ENCODE measurements around the gene RAPGEF3.
A peak's percentile ranks its signal among the peaks of the same experiment; 100 is the strongest.

Gene RAPGEF3

GRCh38 chr12:47753021-47754001 is 5.4 kb downstream of the RAPGEF3 start:
- no peak overlapping the region for H3K9ac ChIP-seq (ENCODE audit: insufficient read length, low read depth)
- DNase-seq (ENCODE audit: low read depth, low spot score): peak; percentile 59
- H3K9me3 ChIP-seq (ENCODE audit: insufficient read depth, low read length): no peaks in the 10 kb centered on the region
- H3K27me3 ChIP-seq (ENCODE audit: insufficient read depth, insufficient read length): peaks cover 13% of the 10 kb centered on the region
- H3K4me1 ChIP-seq (ENCODE audit: insufficient read depth, insufficient read length): peaks cover 18% of the 10 kb centered on the region
- H3K4me3 ChIP-seq (ENCODE audit: insufficient read length, low read depth): no peak overlapping the region
- TF ChIP-seq ZNF274 (IDR thresholded peaks at IDR 0.05; ENCODE audit: low read depth, low read length): no peak
- no peak for TF ChIP-seq SUZ12 (IDR thresholded peaks at IDR 0.05; ENCODE audit: extremely low read depth, insufficient read depth, insufficient read length)
- no peak for TF ChIP-seq YY1 (IDR thresholded peaks at IDR 0.05; ENCODE audit: insufficient read depth, insufficient read length)
- no peaks in the 10 kb centered on the region for H3K36me3 ChIP-seq (ENCODE audit: insufficient read depth, insufficient read length, low read length)

- Histone ChIP-seq H3K36me3 (ENCODE audit: insufficient read depth, insufficient read length, low read length) (no peaks in the 10 kb centered on the region), H3K9ac (ENCODE audit: insufficient read length, low read depth) (no peak overlapping the region), H3K4me1 (ENCODE audit: insufficient read depth, insufficient read length) (peaks cover 11% of the 10 kb centered on the region), H3K9me3 (ENCODE audit: insufficient read depth, low read length) (no peaks in the 10 kb centered on the region), H3K27me3 (ENCODE audit: insufficient read depth, insufficient read length) (peaks cover 6% of the 10 kb centered on the region), H3K4me3 (ENCODE audit: insufficient read length, low read depth) (no peak overlapping the region)
- no peak for DNase-seq (ENCODE audit: low read depth, low spot score)
- TF ChIP-seq ZNF274 (IDR thresholded peaks at IDR 0.05; ENCODE audit: low read depth, low read length): no peak
- TF ChIP-seq SUZ12 (IDR thresholded peaks at IDR 0.05; ENCODE audit: extremely low read depth, insufficient read depth, insufficient read length): no peak
- no peak for TF ChIP-seq YY1 (IDR thresholded peaks at IDR 0.05; ENCODE audit: insufficient read depth, insufficient read length)
Measured at GRCh38 chr12:47752552-47752951, 6.1 kb downstream of the RAPGEF3 start.

DNA sequence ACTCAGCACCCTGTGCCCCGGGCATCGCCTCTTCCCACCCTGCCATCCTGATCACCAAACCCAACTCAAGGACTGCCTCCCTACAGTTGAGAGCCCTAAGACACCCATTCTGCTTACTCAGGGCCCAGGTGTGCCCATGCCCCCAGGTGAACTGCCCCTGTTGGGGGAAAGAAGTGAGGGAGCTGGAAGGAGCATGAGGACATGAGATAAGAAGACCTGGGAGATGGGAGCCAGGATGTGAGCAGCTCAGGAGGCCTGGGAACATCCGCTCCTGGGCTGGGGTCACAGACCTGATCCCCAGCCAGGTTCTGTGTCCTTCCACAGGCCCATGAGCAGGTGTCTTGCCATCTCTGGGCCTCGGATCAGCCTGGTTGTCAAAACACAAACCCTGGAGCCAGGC is 6.6 kb downstream of the RAPGEF3 start:
- no peak for TF ChIP-seq YY1 (IDR thresholded peaks at IDR 0.05; ENCODE audit: insufficient read depth, insufficient read length)
- TF ChIP-seq ZNF274 (IDR thresholded peaks at IDR 0.05; ENCODE audit: low read depth, low read length): no peak
- no peak for TF ChIP-seq SUZ12 (IDR thresholded peaks at IDR 0.05; ENCODE audit: extremely low read depth, insufficient read depth, insufficient read length)

DNA sequence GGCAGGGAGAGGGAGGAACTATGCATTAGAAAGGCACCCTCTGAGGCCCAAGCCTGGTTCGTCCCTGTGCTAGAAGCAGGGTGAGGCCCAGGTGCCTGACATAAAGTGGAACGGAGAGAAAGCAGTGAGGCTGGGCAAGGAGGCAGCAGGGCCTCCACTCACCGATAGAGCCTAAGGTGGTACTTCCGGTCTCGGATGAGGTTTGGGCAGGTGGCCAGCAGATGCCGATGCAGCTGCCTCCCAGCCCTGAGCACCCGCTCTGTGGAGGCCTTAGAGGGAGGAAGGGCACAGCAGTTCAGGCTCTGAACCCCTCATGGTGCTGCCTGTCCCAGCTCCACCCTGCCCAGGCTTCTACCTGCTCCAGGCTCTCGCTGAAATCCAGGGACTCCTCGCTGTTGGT is 7.1 kb downstream of the RAPGEF3 start:
- Histone ChIP-seq H3K36me3 (ENCODE audit: insufficient read depth, insufficient read length, low read length) (no peaks in the 10 kb centered on the region), H3K4me1 (ENCODE audit: insufficient read depth, insufficient read length) (peaks cover 10% of the 10 kb centered on the region), H3K4me3 (ENCODE audit: insufficient read length, low read depth) (no peak overlapping the region), H3K9me3 (ENCODE audit: insufficient read depth, low read length) (no peaks in the 10 kb centered on the region), H3K9ac (ENCODE audit: insufficient read length, low read depth) (no peak overlapping the region), H3K27me3 (ENCODE audit: insufficient read depth, insufficient read length) (no peaks in the 10 kb centered on the region)
- no peak for DNase-seq (ENCODE audit: low read depth, low spot score)
- TF ChIP-seq SUZ12 (IDR thresholded peaks at IDR 0.05; ENCODE audit: extremely low read depth, insufficient read depth, insufficient read length) (no peak), YY1 (IDR thresholded peaks at IDR 0.05; ENCODE audit: insufficient read depth, insufficient read length) (no peak), ZNF274 (IDR thresholded peaks at IDR 0.05; ENCODE audit: low read depth, low read length) (no peak)

More for the DNA sequence above, 6.6 kb downstream of the RAPGEF3 start:
- DNase-seq (ENCODE audit: low read depth, low spot score): no peak
- peaks cover 2% of the 10 kb centered on the region for H3K27me3 ChIP-seq (ENCODE audit: insufficient read depth, insufficient read length)
- peaks cover 10% of the 10 kb centered on the region for H3K4me1 ChIP-seq (ENCODE audit: insufficient read depth, insufficient read length)
- H3K36me3 ChIP-seq (ENCODE audit: insufficient read depth, insufficient read length, low read length): no peaks in the 10 kb centered on the region
- H3K4me3 ChIP-seq (ENCODE audit: insufficient read length, low read depth): no peak overlapping the region
- H3K9ac ChIP-seq (ENCODE audit: insufficient read length, low read depth): no peak overlapping the region
- no peaks in the 10 kb centered on the region for H3K9me3 ChIP-seq (ENCODE audit: insufficient read depth, low read length)

DNA sequence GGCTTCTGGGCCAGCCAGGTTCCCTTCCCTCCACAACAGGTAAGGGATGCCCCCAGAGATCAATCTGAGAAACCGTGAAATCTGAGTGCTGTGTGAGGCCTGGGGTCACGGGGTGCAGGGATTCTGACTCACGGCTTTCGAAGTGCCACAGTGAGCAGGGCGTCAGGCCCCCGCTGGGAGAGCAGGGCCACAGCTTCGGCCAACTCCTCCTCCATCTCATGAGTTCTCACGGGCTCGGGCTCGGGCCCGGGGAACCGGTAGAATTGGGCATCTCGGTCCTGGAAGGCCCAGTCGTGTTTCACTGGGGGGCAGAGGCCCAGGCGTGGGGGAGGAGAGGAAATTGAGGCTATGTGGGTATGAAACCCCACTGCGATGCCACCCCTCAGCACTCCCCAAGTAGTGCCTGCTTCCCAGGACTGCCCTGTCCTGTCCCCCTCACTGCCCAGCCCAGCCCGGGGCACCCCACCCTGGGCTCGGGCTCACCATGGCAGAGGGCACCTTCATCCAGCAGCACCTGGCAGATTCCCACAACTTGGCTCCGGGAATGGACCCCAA is 7.7 kb downstream of the RAPGEF3 start:
- Histone ChIP-seq H3K4me3 (ENCODE audit: insufficient read length, low read depth) (no peak overlapping the region), H3K9me3 (ENCODE audit: insufficient read depth, low read length) (no peaks in the 10 kb centered on the region), H3K36me3 (ENCODE audit: insufficient read depth, insufficient read length, low read length) (no peaks in the 10 kb centered on the region), H3K27me3 (ENCODE audit: insufficient read depth, insufficient read length) (no peaks in the 10 kb centered on the region), H3K4me1 (ENCODE audit: insufficient read depth, insufficient read length) (peaks cover 7% of the 10 kb centered on the region), H3K9ac (ENCODE audit: insufficient read length, low read depth) (no peak overlapping the region)
- TF ChIP-seq SUZ12 (IDR thresholded peaks at IDR 0.05; ENCODE audit: extremely low read depth, insufficient read depth, insufficient read length) (no peak), YY1 (IDR thresholded peaks at IDR 0.05; ENCODE audit: insufficient read depth, insufficient read length) (no peak), ZNF274 (IDR thresholded peaks at IDR 0.05; ENCODE audit: low read depth, low read length) (no peak)
- no peak for DNase-seq (ENCODE audit: low read depth, low spot score)

DNA sequence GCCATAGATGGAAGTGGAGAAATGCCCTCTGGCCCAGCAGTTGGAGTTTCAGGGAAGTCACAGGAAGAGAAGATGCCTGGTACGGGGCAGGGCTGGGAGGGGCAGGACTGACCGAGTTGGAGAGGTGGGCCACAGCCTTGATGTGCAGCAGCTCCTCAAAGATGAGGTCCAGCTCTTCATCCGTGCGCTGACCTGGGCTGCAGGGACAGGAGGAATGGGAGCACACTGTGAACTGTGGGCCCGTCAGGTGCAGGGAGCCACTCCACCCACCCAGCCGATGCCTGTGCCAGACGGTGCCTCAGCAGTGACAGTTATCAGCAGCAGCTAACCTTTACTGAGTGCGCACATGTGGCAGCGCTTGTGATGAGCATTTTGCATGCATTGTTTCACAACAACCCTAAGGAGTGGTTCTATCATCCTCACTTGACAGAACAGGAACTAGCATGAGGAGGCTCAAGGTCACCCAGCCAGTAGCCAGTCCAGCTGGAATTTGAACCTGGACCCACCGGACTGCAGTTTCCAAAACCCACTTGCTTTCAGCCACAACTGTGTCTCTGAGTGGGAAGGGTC is 8.4 kb downstream of the RAPGEF3 start:
- Histone ChIP-seq H3K36me3 (ENCODE audit: insufficient read depth, insufficient read length, low read length) (no peaks in the 10 kb centered on the region), H3K4me1 (ENCODE audit: insufficient read depth, insufficient read length) (peaks cover 9% of the 10 kb centered on the region)
- TF ChIP-seq YY1 (IDR thresholded peaks at IDR 0.05; ENCODE audit: insufficient read depth, insufficient read length): no peak
- no peak for TF ChIP-seq ZNF274 (IDR thresholded peaks at IDR 0.05; ENCODE audit: low read depth, low read length)

DNA sequence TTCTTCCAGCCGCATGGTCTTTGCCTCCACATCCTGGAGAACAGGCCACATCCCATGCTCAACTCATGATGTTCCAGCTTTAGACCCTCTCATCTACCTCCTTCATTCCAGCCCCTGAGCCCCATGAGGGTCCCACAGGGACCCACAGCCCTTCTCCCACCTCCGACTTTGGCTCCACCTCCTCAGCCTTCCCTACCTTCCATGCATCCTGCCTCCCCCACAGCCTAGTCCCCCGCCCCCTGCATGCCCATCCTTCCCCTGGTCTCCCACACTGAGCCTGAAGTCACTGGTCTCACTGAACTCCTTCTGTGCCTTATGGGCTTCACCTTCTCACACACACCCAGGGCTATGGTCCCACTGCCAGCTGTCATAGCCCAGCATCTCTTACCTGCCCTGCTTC is 9.8 kb downstream of the RAPGEF3 start:
- H3K27me3 ChIP-seq (ENCODE audit: insufficient read depth, insufficient read length): no peaks in the 10 kb centered on the region
- no peaks in the 10 kb centered on the region for H3K9me3 ChIP-seq (ENCODE audit: insufficient read depth, low read length)
- H3K36me3 ChIP-seq (ENCODE audit: insufficient read depth, insufficient read length, low read length): no peaks in the 10 kb centered on the region
- TF ChIP-seq ZNF274 (IDR thresholded peaks at IDR 0.05; ENCODE audit: low read depth, low read length) (no peak), YY1 (IDR thresholded peaks at IDR 0.05; ENCODE audit: insufficient read depth, insufficient read length) (no peak)
- no peak for DNase-seq (ENCODE audit: low read depth, low spot score)
- H3K9ac ChIP-seq (ENCODE audit: insufficient read length, low read depth): no peak overlapping the region
- peaks cover 9% of the 10 kb centered on the region for H3K4me1 ChIP-seq (ENCODE audit: insufficient read depth, insufficient read length)
- no peak overlapping the region for H3K4me3 ChIP-seq (ENCODE audit: insufficient read length, low read depth)

More for the DNA sequence above, 8.4 kb downstream of the RAPGEF3 start:
- Histone ChIP-seq H3K4me3 (ENCODE audit: insufficient read length, low read depth) (no peak overlapping the region), H3K27me3 (ENCODE audit: insufficient read depth, insufficient read length) (no peaks in the 10 kb centered on the region), H3K9ac (ENCODE audit: insufficient read length, low read depth) (no peak overlapping the region), H3K9me3 (ENCODE audit: insufficient read depth, low read length) (no peaks in the 10 kb centered on the region)
- DNase-seq (ENCODE audit: low read depth, low spot score): no peak
